Measurements from ENCODE around the gene CLCN5.

CLCN5 gene

GRCh38 chrX:49991758-49992157 is 69.4 kb downstream of the CLCN5 start:
- DNase-seq (ENCODE audit: low read depth): no peak
- H3K4me3 ChIP-seq (ENCODE audit: low read depth, low read length): no peak overlapping the region
- TF ChIP-seq MAX (IDR thresholded peaks at IDR 0.05; ENCODE audit: low read depth, low read length) (no peak), POLR2A (IDR thresholded peaks at IDR 0.05; ENCODE audit: extremely low read depth, insufficient read length) (no peak), MYC (IDR thresholded peaks at IDR 0.05; ENCODE audit: low read depth, low read length) (no peak), CTCF (IDR thresholded peaks at IDR 0.05; ENCODE audit: low read depth, low read length) (no peak)

GRCh38 chrX:49992853-49993252 is 70.5 kb downstream of the CLCN5 start:
- no peak overlapping the region for H3K4me3 ChIP-seq (ENCODE audit: low read depth, low read length)
- no peak for TF ChIP-seq POLR2A (IDR thresholded peaks at IDR 0.05; ENCODE audit: extremely low read depth, insufficient read length)
- TF ChIP-seq CTCF (IDR thresholded peaks at IDR 0.05; ENCODE audit: low read depth, low read length): no peak
- TF ChIP-seq MAX (IDR thresholded peaks at IDR 0.05; ENCODE audit: low read depth, low read length): no peak
- no peak for TF ChIP-seq MYC (IDR thresholded peaks at IDR 0.05; ENCODE audit: low read depth, low read length)
- DNase-seq (ENCODE audit: low read depth): no peak

- TF ChIP-seq MAX (IDR thresholded peaks at IDR 0.05; ENCODE audit: low read depth, low read length) (no peak), POLR2A (IDR thresholded peaks at IDR 0.05; ENCODE audit: extremely low read depth, insufficient read length) (no peak), CTCF (IDR thresholded peaks at IDR 0.05; ENCODE audit: low read depth, low read length) (no peak), MYC (IDR thresholded peaks at IDR 0.05; ENCODE audit: low read depth, low read length) (no peak)
- no peak for DNase-seq (ENCODE audit: low read depth)
- no peak overlapping the region for H3K4me3 ChIP-seq (ENCODE audit: low read depth, low read length)
These were observed 71.3 kb downstream of the CLCN5 start for GRCh38 chrX:49993661-49994060.

DNA sequence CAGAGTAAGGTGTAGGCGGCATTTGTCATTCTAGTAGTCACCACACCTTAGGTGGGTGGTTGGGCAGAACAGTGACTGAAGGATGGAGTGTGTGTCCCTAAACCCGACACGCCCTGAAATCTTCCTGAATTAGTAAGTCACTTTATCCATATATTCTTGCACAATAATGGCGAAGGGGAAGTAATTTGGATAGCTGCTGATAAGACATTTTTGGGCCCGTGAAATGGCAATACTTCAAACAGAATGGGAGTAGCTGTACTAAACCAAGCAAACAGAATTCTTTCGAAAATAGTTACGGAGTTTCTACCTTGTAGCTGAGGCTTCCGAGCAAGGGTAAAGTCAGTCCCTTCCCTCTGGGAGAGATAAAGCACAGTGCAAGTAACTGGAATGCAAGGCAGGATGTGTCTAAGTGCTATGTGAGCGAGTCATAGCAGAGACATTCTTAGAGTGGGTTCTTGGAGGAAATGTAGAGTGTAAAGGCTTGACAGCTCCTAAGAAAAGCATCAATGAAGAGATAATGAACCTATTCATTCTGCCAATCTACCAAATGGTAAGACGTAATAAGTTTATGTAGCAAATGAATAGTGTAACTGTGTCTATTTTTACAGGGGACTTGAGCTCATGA is 72.8 kb downstream of the CLCN5 start:
- DNase-seq (ENCODE audit: low read depth): no peak
- no peak overlapping the region for H3K4me3 ChIP-seq (ENCODE audit: low read depth, low read length)
- TF ChIP-seq MYC (IDR thresholded peaks at IDR 0.05; ENCODE audit: low read depth, low read length) (no peak), POLR2A (IDR thresholded peaks at IDR 0.05; ENCODE audit: extremely low read depth, insufficient read length) (no peak), CTCF (IDR thresholded peaks at IDR 0.05; ENCODE audit: low read depth, low read length) (no peak), MAX (IDR thresholded peaks at IDR 0.05; ENCODE audit: low read depth, low read length) (no peak)

DNA sequence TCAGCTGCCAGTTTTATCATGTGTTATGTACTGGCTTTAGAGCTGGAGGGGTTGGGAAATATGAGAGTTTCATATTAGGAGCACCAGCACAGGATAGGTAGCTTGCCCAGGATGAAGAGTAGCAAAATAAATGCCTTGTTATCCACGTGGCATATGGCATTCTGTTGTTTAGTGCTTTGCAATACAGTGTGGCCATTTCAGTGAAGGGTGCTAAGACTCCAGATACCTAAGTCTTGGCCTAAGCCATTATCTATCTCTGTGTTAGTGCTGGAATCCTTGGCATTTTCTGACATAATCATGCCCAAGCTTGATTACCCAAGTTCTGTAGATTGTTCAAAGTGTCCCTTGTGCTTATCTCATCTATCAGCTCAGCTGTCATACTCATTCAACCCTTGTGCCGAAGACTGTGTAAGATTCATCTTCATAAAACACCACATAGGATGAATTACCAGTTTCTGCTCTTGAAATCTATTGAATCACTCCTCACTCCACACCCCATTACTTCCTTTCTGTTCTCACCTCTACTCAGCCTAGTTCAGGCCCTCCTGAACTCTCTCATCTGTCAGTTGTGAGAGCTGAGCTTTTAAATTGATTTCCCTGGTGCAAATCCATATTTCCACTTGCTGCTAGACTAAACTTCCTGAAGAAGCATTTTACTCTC is 73.5 kb downstream of the CLCN5 start:
- TF ChIP-seq CTCF (IDR thresholded peaks at IDR 0.05; ENCODE audit: low read depth, low read length) (no peak), POLR2A (IDR thresholded peaks at IDR 0.05; ENCODE audit: extremely low read depth, insufficient read length) (no peak), MYC (IDR thresholded peaks at IDR 0.05; ENCODE audit: low read depth, low read length) (no peak), MAX (IDR thresholded peaks at IDR 0.05; ENCODE audit: low read depth, low read length) (no peak)
- no peak overlapping the region for H3K4me3 ChIP-seq (ENCODE audit: low read depth, low read length)
- DNase-seq (ENCODE audit: low read depth): no peak

All from NB4 (cell line).